Neutrophil (primary cell): ENCODE data around the gene MRM3.
A peak's percentile ranks its signal among the peaks of the same experiment; 100 is the strongest.
"Not testable (repeated sequence)": the region's sequence is repeated elsewhere in the genome, so short reads cannot be mapped to it uniquely, and the experiment has no call there.

Source experiments
- H3K27ac ChIP-seq: fragments of 200-600 bp; sonication (generic); 2 replicates; pipeline ENCODE4 v1.5.1; 2016; ENCODE audit warnings: mild to moderate bottlenecking, moderate library complexity
- H3K27me3 ChIP-seq: fragments of 200-600 bp; sonication (generic); 2 replicates; pipeline ENCODE4 v1.6.0; 2016; ENCODE audit warnings: mild to moderate bottlenecking
- H3K36me3 ChIP-seq: fragments of 200-600 bp; sonication (generic); 2 replicates; pipeline ENCODE4 v1.5.1; 2017
- H3K4me1 ChIP-seq, 2 experiments: fragments of 200-600 bp in 1 of 2; sonication (generic) in 1 of 2; 1 replicate in 1 of 2; 2 replicates in 1 of 2; pipeline versions ENCODE4 v1.5.1 to v1.6.1; 2013 to 2016; ENCODE audit warnings: low read depth in 1 of 2, low read length in 1 of 2, mild to moderate bottlenecking in 1 of 2, moderate library complexity in 1 of 2; ENCODE audit not compliant: control insufficient read depth in 1 of 2, insufficient read depth in 1 of 2
- H3K4me3 ChIP-seq, 2 experiments: fragments of 200-600 bp in 1 of 2; sonication (generic) in 1 of 2; 1 replicate in 1 of 2; 2 replicates in 1 of 2; pipeline ENCODE4 v1.5.1; 2013 to 2016; ENCODE audit warnings: low read depth in 1 of 2, low read length in 1 of 2, mild to moderate bottlenecking in 1 of 2, moderate library complexity in 1 of 2
- H3K9me3 ChIP-seq: fragments of 200-600 bp; sonication (generic); 2 replicates; pipeline ENCODE4 v1.5.1; 2016
- CTCF ChIP-seq: fragments of 200-600 bp; sonication (generic); IDR thresholded peaks from 2 replicates; pipeline ENCODE4 v1.5.1; 2016; ENCODE audit warnings: antibody characterized with exemption

Gene MRM3

GRCh38 chr17:746783-747629 is 35.1 kb upstream of the MRM3 start:
- peaks cover 13 to 14% of the 10 kb centered on the region in 2 experiments for H3K4me1 ChIP-seq
- no peaks in the 10 kb centered on the region for H3K9me3 ChIP-seq
- TF ChIP-seq CTCF, result no peak
- no peaks in the 10 kb centered on the region for H3K27me3 ChIP-seq
- H3K36me3 ChIP-seq, result peaks cover 37% of the 10 kb centered on the region
- no peak overlapping the region for H3K27ac ChIP-seq
- H3K4me3 ChIP-seq, result no peak overlapping the region

- H3K27ac ChIP-seq, H3K4me3 ChIP-seq, H3K27me3 ChIP-seq, H3K9me3 ChIP-seq: not testable (repeated sequence)
- peaks cover 33% of the 10 kb centered on the region for H3K36me3 ChIP-seq
- peaks cover 19 to 21% of the 10 kb centered on the region in 2 experiments for H3K4me1 ChIP-seq
Observed at GRCh38 chr17:748604-749003, 33.5 kb upstream of the MRM3 start.

GRCh38 chr17:749359-749758 is 32.8 kb upstream of the MRM3 start:
- H3K36me3 ChIP-seq, result peaks cover 33% of the 10 kb centered on the region
- not testable (repeated sequence) for H3K4me3 ChIP-seq, H3K27me3 ChIP-seq, H3K9me3 ChIP-seq, H3K27ac ChIP-seq
- peaks cover 19 to 21% of the 10 kb centered on the region in 2 experiments for H3K4me1 ChIP-seq

GRCh38 chr17:750431-751037 is 31.6 kb upstream of the MRM3 start:
- Histone ChIP-seq H3K4me3 (peak overlapping the region in 1 of 2 experiments; percentile 77), H3K27ac (no peak overlapping the region), H3K4me1 (peaks cover 19 to 21% of the 10 kb centered on the region in 2 experiments), H3K9me3 (no peaks in the 10 kb centered on the region), H3K36me3 (peaks cover 25% of the 10 kb centered on the region), H3K27me3 (no peaks in the 10 kb centered on the region)
- TF ChIP-seq CTCF, result no peak

GRCh38 chr17:751269-752001 is 30.7 kb upstream of the MRM3 start:
- TF ChIP-seq CTCF, result no peak
- Histone ChIP-seq H3K4me3 (peak overlapping the region; percentile 77 to 94), H3K27me3 (no peaks in the 10 kb centered on the region), H3K9me3 (no peaks in the 10 kb centered on the region), H3K36me3 (peaks cover 16% of the 10 kb centered on the region), H3K4me1 (peaks cover 19 to 21% of the 10 kb centered on the region in 2 experiments), H3K27ac (peak overlapping the region; percentile 82)

GRCh38 chr17:752002-752619 is 30.0 kb upstream of the MRM3 start, which contains the start of gene GEMIN4:
GEMIN4 (minus strand) TSS chr17:752264; CDS start chr17:752142, 122 bp downstream.
- peak within 1 kb of the TSS; percentile 82 for H3K27ac ChIP-seq
- H3K36me3 ChIP-seq, result peaks cover 9% of the 10 kb centered on the region
- peak within 1 kb of the TSS; percentile 77 to 94 for H3K4me3 ChIP-seq
- H3K27me3 ChIP-seq, result no peaks in the 10 kb centered on the region
- no peaks in the 10 kb centered on the region for H3K9me3 ChIP-seq
- peak; percentile 93 for TF ChIP-seq CTCF
- peaks cover 19 to 21% of the 10 kb centered on the region in 2 experiments for H3K4me1 ChIP-seq
